Measurements from ENCODE around the gene MAPK1. TPM values are rescaled to one million over a fixed set of nuclear protein-coding genes. Genes with fewer than 3 reads are reported as not detected.
A peak's percentile ranks its signal among the peaks of the same experiment; 100 is the strongest.

MAPK1 gene
- total and polyA plus RNA-seq, 7 donors: 18.0 to 73.2 (median 44.1) TPM

DNA sequence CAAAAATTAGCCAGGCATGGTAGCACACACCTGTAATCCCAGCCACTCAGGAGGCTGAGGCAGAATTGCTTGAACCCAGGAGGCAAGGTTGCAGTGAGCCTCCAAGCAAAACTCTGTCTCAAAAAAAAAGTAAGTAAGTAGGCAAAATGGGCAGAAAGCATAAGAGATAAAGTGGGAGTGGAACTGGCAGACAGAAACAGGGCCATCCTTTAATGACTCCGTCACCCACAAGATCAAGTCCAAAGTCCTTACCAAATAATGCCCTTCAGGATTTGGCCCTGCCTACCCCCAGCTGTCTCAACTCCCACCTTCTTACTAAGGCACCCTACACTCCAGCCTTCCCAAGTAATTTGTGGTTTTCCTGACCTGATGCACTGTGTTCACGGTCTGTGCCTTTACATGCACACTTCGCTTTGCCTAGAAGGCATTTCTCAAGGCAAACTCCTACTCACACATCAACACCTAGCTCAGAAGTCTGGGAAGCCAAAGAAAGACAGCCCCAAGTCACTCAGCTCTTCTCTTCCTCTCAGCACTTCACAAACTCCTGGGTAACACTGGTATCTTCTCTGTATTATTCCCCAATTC, 6.1 kb downstream of the MAPK1 start:
- H3K4me1 ChIP-seq: peaks cover 0 to 90% (median 73%) of the 10 kb centered on the region in 4 donors
- no peaks in the 10 kb centered on the region for H3K9me3 ChIP-seq
- intact Hi-C loops (cut with DNase I): no loop called here
- WGBS, 2 donors: 58 to 75% methylated on average over 3 of the region's 3 CpGs
- no peak overlapping the region for H3K4me3 ChIP-seq
- no peak for DNase-seq
- no peak for TF ChIP-seq POLR2A (IDR thresholded peaks at IDR 0.05)
- no peak for TF ChIP-seq POLR2AphosphoS5 (IDR thresholded peaks at IDR 0.05)
- no peak for TF ChIP-seq EP300 (IDR thresholded peaks at IDR 0.05)
- TF ChIP-seq, protein P1, sequence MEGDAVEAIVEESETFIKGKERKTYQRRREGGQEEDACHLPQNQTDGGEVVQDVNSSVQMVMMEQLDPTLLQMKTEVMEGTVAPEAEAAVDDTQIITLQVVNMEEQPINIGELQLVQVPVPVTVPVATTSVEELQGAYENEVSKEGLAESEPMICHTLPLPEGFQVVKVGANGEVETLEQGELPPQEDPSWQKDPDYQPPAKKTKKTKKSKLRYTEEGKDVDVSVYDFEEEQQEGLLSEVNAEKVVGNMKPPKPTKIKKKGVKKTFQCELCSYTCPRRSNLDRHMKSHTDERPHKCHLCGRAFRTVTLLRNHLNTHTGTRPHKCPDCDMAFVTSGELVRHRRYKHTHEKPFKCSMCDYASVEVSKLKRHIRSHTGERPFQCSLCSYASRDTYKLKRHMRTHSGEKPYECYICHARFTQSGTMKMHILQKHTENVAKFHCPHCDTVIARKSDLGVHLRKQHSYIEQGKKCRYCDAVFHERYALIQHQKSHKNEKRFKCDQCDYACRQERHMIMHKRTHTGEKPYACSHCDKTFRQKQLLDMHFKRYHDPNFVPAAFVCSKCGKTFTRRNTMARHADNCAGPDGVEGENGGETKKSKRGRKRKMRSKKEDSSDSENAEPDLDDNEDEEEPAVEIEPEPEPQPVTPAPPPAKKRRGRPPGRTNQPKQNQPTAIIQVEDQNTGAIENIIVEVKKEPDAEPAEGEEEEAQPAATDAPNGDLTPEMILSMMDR (IDR thresholded peaks at IDR 0.05): no peak
- H3K27me3 ChIP-seq: no peaks in the 10 kb centered on the region
- no peaks in the 10 kb centered on the region for H3K36me3 ChIP-seq
- H3K27ac ChIP-seq: peak overlapping the region in 2 of 4 donors; percentile 46 to 49

GRCh38 chr22:21860491-21861039, 6.9 kb downstream of the MAPK1 start:
- Histone ChIP-seq H3K4me3 (no peak overlapping the region), H3K27me3 (no peaks in the 10 kb centered on the region), H3K4me1 (peaks cover 0 to 84% (median 71%) of the 10 kb centered on the region in 4 donors), H3K36me3 (no peaks in the 10 kb centered on the region), H3K9me3 (no peaks in the 10 kb centered on the region), H3K27ac (peak overlapping the region in 2 of 4 donors; percentile 46 to 49)
- intact Hi-C loops (cut with DNase I): no loop called here
- no peak for TF ChIP-seq EP300 (IDR thresholded peaks at IDR 0.05)
- TF ChIP-seq POLR2AphosphoS5 (IDR thresholded peaks at IDR 0.05): no peak
- no peak for TF ChIP-seq POLR2A (IDR thresholded peaks at IDR 0.05)
- TF ChIP-seq, protein P1 (IDR thresholded peaks at IDR 0.05): no peak
- no peak for DNase-seq
- 66 to 83% methylated on average over 4 of the region's 4 CpGs for WGBS, 2 donors

DNA sequence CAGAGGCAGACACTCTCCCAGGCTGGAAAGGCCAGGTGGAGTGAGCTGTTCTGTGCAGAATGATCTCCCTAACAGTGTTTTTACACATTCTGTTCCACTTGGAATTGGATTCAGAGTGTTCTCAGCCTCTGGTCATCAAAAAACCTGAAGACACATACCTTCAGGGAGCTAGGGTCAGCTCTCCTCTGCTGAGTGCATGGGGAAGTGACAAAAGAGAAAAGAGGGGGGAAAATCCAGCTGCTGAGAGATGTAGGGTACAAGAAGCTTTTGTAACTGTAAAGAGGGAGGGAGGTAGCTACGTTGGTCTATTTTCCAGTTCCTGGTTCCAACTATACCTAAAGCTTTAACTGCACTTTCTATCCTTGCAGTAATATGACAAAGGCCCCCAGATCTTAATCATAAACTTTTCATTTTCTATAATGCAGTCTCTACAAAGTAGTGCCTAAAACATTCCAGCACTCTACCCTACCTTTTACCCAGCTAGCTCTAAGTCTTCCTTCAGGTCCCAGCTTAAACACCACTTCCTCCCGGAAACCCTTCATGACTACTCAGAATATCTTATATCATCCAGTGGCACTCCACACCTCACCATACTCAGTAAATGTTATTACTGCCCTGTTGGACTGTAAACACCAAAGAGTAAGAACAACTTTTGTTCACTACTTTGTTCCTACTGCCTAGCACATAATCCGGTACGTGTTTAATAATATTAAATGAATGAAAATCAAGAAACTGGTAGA, 9.2 kb downstream of the MAPK1 start:
- 49 to 67% methylated on average over 4 of the region's 4 CpGs for WGBS, 2 donors
- Histone ChIP-seq H3K9me3 (no peaks in the 10 kb centered on the region), H3K36me3 (no peaks in the 10 kb centered on the region), H3K27me3 (no peaks in the 10 kb centered on the region), H3K4me1 (peaks cover 0 to 81% (median 57%) of the 10 kb centered on the region in 4 donors), H3K27ac (peak overlapping the region in 3 of 4 donors; percentile 21 to 59 (median 55)), H3K4me3 (no peak overlapping the region)
- intact Hi-C loops (cut with DNase I): no loop called here
- no peak for DNase-seq
- TF ChIP-seq POLR2AphosphoS5 (IDR thresholded peaks at IDR 0.05): no peak

- Histone ChIP-seq H3K4me3 (no peak overlapping the region), H3K9me3 (no peaks in the 10 kb centered on the region), H3K27me3 (no peaks in the 10 kb centered on the region), H3K4me1 (peaks cover 0 to 76% (median 54%) of the 10 kb centered on the region in 4 donors), H3K27ac (peak overlapping the region in 3 of 4 donors; percentile 21 to 59 (median 55)), H3K36me3 (no peaks in the 10 kb centered on the region)
- intact Hi-C loops (cut with DNase I): no loop called here
- no peak for TF ChIP-seq EP300 (IDR thresholded peaks at IDR 0.05)
- TF ChIP-seq, protein P1 (IDR thresholded peaks at IDR 0.05): no peak
- TF ChIP-seq POLR2AphosphoS5 (IDR thresholded peaks at IDR 0.05): no peak
- TF ChIP-seq POLR2A (IDR thresholded peaks at IDR 0.05): no peak
- DNase-seq: no peak
- 43 to 46% methylated on average over 4 of the region's 4 CpGs for WGBS, 2 donors
Observed at GRCh38 chr22:21857481-21857914, 9.9 kb downstream of the MAPK1 start.

GRCh38 chr22:21856868-21857267, 10.6 kb downstream of the MAPK1 start:
- Histone ChIP-seq H3K27me3 (no peaks in the 10 kb centered on the region), H3K9me3 (no peaks in the 10 kb centered on the region), H3K4me3 (no peak overlapping the region), H3K36me3 (no peaks in the 10 kb centered on the region), H3K4me1 (peaks cover 0 to 71% (median 51%) of the 10 kb centered on the region in 4 donors), H3K27ac (peak overlapping the region in 2 of 4 donors; percentile 55 to 59)
- 87 to 96% methylated on average over 8 of the region's 8 CpGs for WGBS, 2 donors
- no peak for TF ChIP-seq POLR2A (IDR thresholded peaks at IDR 0.05)
- no peak for TF ChIP-seq EP300 (IDR thresholded peaks at IDR 0.05)
- no peak for TF ChIP-seq POLR2AphosphoS5 (IDR thresholded peaks at IDR 0.05)
- TF ChIP-seq, protein P1 (IDR thresholded peaks at IDR 0.05): no peak
- no peak for DNase-seq
- intact Hi-C loops (cut with DNase I): no loop called here
